NCI-H748 (cell line): ENCODE data around the gene PLEKHJ1.
A peak's percentile ranks its signal among the peaks of the same experiment; 100 is the strongest.

ENCODE experiments used
- DNase-seq: peaks from one replicate; lab custom pipeline; 2025; ENCODE audit not compliant: unreplicated experiment; lab: John Stamatoyannopoulos, UW

The PLEKHJ1 gene

GRCh38 chr19:2270157-2270422 lies 34.0 kb upstream of the PLEKHJ1 start:
- DNase-seq = no peak

DNA sequence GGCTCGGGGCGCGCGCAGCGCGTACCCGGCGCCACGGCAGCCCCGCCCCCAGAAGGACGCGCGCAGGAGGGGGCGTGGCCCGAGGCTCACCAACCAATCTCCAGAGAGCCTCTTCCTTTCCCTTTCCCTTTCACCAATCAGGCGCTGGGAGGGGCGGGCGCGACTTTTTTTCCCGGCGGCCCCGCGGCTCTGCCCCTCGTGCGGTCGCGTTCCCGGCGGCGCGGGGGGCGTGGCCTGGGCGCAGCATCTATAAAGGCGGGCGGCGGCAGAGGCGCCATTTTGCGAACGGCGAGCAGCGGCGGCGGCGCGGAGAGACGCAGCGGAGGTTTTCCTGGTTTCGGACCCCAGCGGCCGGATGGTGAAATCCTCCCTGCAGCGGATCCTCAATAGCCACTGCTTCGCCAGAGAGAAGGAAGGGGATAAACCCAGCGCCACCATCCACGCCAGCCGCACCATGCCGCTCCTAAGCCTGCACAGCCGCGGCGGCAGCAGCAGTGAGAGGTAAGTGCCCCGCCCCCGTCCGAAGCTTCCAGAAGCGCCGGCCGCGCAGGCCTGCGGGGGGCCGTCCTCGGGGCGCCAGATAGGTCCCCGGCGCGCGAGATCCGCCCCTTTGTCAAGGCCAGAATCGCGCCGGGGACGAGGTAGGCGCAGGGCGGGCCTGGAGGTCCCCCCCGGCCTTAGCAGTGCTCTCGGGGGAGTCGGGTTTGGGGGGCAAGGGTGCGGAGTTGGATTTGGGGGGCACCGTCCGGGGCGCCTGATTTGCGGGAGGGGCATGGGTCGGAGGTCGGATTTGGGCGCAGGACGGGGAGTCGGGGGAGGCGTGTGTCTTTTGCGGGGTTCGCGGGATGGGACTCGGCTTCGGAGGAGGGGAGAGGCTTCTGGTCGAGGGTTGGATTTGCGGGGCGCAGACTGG lies 33.4 kb upstream of the PLEKHJ1 start:
- DNase-seq = peak; percentile 91

DNA sequence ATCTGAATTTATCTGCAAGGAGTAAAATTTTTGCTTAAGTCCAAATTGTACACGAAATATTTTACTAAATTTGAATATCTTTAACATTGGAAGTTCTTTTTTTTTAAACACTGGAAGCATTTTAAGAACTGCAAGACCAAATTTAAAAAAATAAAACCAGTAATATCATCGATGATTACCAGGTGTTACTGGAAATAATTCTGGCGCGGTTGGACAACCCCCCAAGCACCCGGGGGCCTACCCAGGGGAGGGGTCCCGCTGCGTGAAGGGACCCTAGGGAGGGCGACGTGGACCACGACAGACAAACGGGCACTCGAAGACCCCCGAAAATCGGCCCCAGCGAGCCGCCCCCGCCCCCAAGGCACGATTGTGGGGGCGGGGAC lies 32.7 kb upstream of the PLEKHJ1 start:
- no peak for DNase-seq

- no peak for DNase-seq
Measured at GRCh38 chr19:2268480-2268830, 32.3 kb upstream of the PLEKHJ1 start.

DNA sequence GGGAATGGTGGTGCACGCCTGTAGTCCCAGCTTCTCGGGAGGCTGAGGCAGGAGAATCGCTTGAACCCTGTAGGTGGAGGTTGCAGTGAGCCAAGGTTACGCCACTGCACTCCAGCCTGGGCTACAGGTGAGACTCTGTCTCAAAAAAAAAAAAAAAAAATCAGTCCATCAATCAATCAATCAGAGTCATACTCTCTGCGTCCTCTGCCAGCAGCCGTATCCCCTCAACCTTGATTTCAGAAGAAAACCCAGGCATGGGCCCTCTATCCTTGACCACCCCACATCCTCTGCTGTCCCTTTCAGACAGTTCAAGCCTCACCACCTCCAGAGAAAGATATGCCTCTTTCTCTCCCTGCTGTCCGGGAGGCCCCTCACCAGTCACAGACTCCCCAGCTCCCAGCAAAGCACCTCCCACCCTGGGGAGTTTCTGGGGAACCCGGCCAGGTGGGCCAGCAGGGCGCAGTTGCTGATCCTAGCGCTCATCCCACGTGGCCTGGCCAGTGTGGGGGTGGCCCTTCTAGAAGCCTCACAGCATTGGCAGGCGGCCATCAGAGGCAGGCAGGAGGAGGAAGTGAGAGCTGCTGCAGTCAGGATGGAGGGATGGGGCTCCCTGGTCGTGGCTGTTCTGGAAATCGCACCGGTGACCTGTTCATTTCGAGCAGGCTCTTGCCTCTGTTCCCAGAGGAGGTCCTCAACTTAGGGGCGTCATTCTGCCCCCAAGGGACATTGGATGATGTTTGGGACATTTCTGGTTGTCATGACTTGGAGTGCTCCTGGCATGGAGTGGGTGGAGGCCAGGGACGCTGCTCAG lies 30.3 kb upstream of the PLEKHJ1 start:
- no peak for DNase-seq

DNA sequence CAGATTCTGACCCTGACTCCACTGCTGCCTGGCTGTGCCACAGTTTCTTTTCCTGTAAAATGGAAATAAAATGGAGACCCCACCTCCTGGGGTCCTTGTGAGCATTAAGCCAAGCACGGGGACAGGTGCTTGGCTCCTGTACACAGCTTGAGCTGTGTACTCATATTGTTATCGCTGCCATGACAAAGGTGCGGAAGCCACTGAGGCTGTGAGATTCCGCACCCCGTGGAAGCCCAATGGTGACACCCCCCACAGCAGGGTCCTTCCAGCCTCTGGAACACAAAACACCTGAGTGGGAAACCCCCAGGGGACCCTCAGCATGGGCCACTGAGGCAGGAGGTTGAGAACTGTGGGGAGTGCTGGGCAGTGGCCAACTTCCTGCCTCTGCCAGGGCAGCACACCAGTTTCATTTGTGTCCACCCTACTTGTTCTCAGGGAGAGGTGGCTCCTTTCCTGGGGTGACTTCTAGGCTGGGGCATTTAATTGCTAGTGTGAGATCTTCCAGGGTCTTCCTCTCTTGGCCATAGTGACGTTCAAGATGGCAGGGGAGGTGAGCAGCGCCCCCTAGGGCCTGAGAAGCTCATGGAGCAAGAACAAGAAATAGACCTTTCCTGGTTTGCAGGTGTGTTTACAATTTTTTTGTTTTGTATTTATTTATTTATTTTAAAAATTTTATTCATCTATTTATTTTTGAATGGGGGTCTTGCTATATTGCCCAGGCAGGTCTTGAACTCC lies 25.5 kb upstream of the PLEKHJ1 start:
- peak; percentile 13 for DNase-seq

- DNase-seq = no peak
Measured at GRCh38 chr19:2260341-2260805, 24.2 kb upstream of the PLEKHJ1 start.

DNA sequence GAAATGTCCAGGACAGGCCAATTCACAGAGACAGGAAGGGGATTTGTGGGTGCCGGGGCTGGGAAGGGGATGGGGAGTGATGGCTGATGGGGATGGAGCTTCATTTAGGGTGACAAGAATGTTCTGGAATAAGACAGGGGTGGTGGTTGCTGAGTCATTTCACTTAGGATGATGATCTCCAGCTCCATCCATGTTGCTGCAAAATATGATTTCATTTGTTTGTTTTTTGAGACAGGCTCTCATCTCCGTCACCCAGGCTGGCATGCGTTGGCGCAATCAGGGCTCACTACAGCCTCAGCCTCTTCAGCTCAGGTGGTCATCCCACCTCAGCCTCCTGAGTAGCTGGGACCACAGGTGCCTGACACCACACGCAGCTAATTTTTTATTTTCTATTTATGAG lies 23.2 kb upstream of the PLEKHJ1 start:
- no peak for DNase-seq

GRCh38 chr19:2255982-2256685 lies 20.0 kb upstream of the PLEKHJ1 start, which contains the start of gene JSRP1:
Gene JSRP1 (minus strand): TSS chr19:2256417. CDS start chr19:2255314, 1,103 bp downstream.
- DNase-seq = no peak

GRCh38 chr19:2255112-2255845 lies 19.1 kb upstream of the PLEKHJ1 start:
- DNase-seq = no peak

- DNase-seq = no peak
Measured at GRCh38 chr19:2254064-2254872, 18.1 kb upstream of the PLEKHJ1 start.

GRCh38 chr19:2253106-2254063 lies 17.3 kb upstream of the PLEKHJ1 start:
- peak; percentile 16 for DNase-seq

DNA sequence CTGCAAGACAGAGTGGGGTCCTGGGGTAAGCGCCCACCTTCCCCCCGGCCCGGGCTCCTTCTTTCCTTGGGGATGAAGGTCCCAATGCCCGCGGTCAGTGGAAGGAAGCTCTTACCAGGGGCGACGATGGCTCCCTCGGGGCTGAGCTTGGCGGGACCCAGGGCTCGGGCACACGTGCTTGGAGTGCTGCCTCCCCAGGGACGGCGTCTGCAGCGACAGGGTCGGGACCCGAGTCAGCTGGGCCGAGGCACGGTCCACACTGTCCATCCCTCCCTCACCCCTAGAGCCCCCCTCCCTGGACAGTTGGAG lies 16.6 kb upstream of the PLEKHJ1 start:
- no peak for DNase-seq

DNA sequence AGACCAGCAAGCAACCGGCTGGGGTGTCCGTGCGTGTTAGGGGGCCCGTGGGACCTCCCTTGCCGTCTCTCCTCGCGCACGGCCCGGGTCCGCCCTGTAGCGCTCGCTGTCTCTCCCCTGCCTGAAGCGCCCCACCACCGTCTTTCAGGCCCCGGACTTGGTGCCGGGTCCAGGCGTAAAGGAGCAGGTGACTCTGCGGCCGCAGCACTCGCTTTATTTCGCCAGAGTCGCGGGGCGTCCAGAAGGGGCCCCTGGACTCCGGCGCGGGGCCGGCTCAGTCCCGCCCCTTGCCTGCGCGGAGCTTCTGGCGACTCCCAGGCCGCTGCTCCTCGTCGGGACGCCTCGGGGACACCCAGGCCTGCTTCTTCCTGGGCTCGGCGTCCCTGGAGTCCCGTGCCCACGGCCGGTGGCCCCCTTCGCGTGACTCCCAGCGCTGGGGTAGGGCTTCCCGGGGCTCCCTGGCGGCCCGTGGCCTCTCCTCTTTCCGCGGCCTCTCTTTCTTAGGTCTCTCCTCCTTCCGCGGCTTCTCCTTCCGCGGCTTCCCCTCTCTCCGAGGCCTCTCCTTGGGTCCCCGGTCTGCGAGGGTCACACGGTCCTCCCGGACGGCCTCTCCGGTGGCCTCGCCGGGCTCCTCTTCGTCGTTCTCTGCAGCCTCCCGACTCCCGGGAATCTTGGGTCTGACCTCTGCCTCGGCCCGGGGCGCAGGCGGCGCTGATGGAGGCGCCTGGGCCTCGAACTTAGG lies 16.1 kb upstream of the PLEKHJ1 start:
- no peak for DNase-seq

- DNase-seq = no peak
Measured at GRCh38 chr19:2251106-2252054, 15.3 kb upstream of the PLEKHJ1 start.

DNA sequence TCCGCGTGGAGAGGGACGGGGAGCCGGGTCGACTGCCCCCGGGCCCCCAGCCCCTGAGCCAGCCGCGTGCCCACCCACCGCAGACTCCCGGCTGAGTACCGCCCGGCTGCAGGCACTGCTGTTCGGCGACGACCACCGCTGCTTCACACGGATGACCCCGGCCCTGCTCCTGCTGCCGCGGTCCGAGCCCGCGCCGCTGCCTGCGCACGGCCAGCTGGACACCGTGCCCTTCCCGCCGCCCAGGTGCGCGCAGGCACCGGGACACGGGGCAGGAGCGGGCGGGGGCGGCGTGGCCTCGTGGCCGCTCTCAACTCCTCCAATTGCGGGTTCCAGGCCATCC lies 14.6 kb upstream of the PLEKHJ1 start:
- no peak for DNase-seq
